Measurements from ENCODE around the gene TRAPPC2B.

- TF ChIP-seq, protein P1, sequence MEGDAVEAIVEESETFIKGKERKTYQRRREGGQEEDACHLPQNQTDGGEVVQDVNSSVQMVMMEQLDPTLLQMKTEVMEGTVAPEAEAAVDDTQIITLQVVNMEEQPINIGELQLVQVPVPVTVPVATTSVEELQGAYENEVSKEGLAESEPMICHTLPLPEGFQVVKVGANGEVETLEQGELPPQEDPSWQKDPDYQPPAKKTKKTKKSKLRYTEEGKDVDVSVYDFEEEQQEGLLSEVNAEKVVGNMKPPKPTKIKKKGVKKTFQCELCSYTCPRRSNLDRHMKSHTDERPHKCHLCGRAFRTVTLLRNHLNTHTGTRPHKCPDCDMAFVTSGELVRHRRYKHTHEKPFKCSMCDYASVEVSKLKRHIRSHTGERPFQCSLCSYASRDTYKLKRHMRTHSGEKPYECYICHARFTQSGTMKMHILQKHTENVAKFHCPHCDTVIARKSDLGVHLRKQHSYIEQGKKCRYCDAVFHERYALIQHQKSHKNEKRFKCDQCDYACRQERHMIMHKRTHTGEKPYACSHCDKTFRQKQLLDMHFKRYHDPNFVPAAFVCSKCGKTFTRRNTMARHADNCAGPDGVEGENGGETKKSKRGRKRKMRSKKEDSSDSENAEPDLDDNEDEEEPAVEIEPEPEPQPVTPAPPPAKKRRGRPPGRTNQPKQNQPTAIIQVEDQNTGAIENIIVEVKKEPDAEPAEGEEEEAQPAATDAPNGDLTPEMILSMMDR (conservative IDR thresholded peaks at IDR 0.05 in 1 of 2, IDR thresholded peaks at IDR 0.05 in 1 of 2; ENCODE audit: low read depth in 1 of 2, low read length in 2 of 2) = no peak
- no peak for TF ChIP-seq EZH2 (IDR thresholded peaks at IDR 0.05; ENCODE audit: low read length, missing control alignments)
These were observed 24.5 kb upstream of the TRAPPC2B start for GRCh38 chr19:57338877-57339276.

Measured in fibroblast of lung (primary cell).